PC-3 (cell line): ENCODE data around the gene ANKS6.

Experiments
- CTCF ChIP-seq: fragments of 300-600 bp; sonication (generic); conservative IDR thresholded peaks from 2 replicates; pipeline ENCODE4 v1.5.1; 2017; ENCODE audit warnings: antibody characterized with exemption, low read depth, mild to moderate bottlenecking, low read length
- EZH2 ChIP-seq: fragments of 300-600 bp; sonication (generic); IDR thresholded peaks from one replicate; pipeline ENCODE4 v1.6.1; 2017; ENCODE audit warnings: antibody characterized with exemption, mild to moderate bottlenecking, low read length; ENCODE audit not compliant: unreplicated experiment

GRCh38 chr9:98811051-98811650 lies 14.8 kb upstream of the ANKS6 start:
- TF ChIP-seq CTCF: no peak
- TF ChIP-seq EZH2: no peak
